NT2/D1 (cell line): ENCODE data around the gene RPL27.

Experiments used
- YY1 ChIP-seq: IDR thresholded peaks from 2 replicates; pipeline ENCODE4 v1.6.1; 2011; ENCODE audit not compliant: insufficient read length, insufficient read depth
- ZNF274 ChIP-seq: IDR thresholded peaks from 2 replicates; pipeline ENCODE4 v1.6.1; 2011; ENCODE audit warnings: mild to moderate bottlenecking, low read depth, low read length

DNA sequence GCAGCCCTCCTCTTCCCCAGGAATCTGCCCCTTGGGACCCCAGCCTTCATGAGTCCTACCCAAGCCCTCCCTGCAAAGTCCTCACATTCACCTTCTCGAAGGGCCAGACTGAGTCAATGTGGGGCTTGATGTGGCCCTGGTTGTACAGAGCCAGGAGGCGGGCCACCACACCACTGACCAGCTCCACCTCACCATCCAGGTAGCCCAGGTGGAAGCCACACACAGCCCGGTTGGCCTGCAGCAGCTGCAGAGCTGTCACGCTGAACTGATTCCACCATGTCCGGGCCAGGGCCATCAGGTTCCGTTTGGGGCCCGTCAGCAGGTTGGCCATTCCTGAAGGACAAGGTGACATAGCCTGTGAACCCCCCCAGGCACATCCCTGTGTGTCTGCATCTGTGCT lies 18.0 kb downstream of the RPL27 start:
- TF ChIP-seq ZNF274 (no peak), YY1 (no peak)
